ENCODE data around the gene LLGL2. TPM values are rescaled to one million over a fixed set of nuclear protein-coding genes. Genes with fewer than 3 reads are reported as not detected.

The LLGL2 gene
- total and polyA plus RNA-seq, 10 of the 15 experiments (the other 5 are each of a cell fraction or from before 2014, with no cell fraction given) = 0.21 to 9.9 (median 4.5) TPM

DNA sequence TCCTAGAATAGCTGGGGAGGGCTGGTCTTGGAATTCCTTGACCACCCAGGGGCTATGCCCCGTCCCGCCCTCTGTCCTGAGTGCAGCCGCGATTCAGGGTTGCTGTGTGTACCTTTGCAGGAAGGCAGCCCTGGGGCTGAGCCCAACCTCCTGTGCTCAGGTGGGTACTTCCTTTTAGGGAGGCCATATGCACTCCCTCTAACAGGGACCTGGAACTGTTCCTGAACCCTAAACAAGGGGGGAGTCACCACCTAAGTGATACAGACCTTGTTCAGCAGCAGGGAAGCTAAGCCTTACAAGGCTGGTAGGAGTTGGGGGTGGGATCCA is 24.6 kb downstream of the LLGL2 start:
- ATAC-seq (no peak), DNase-seq (ENCODE audit: low read depth, low spot score) (no peak), FAIRE-seq (no peak)
- Histone ChIP-seq H3K79me2 (ENCODE audit: control insufficient read depth, insufficient read depth, low read length) (no peaks in the 10 kb centered on the region), H3K27ac (ENCODE audit: control insufficient read depth, insufficient read depth) (no peak overlapping the region), H4K20me1 (ENCODE audit: control insufficient read depth, insufficient read depth) (no peaks in the 10 kb centered on the region), H3K9ac (ENCODE audit: control insufficient read depth, insufficient read depth, low read length) (no peak overlapping the region), H3K9me3 (replicated peaks; ENCODE audit: control insufficient read depth, insufficient read depth, low read length) (no peaks in the 10 kb centered on the region), H3K4me2 (ENCODE audit: control insufficient read depth, insufficient read depth) (no peak overlapping the region), H3K36me3 (ENCODE audit: control insufficient read depth in 2 of 2, insufficient read depth in 2 of 2, low read length in 1 of 2) (no peaks in the 10 kb centered on the region), H3K27me3 (replicated peaks in 1 of 2; ENCODE audit: control insufficient read depth in 2 of 2, insufficient read depth in 2 of 2, low read length in 1 of 2) (no peaks in the 10 kb centered on the region), H3K4me1 (ENCODE audit: control insufficient read depth, insufficient read depth, low read length) (no peaks in the 10 kb centered on the region), H2AFZ (ENCODE audit: control insufficient read depth, low read depth, low read length) (no peak overlapping the region), H3K4me3 (no peak overlapping the region)
- CTCF ChIA-PET = interaction anchor here (1.0 kb wide), 1 partner anchor 33 kb away, joined by 3 read pairs; the partner anchor contains the start of gene TSEN54
- BruUV-seq (replicated peaks) = no TSS peak
- SMC1A ChIA-PET (ENCODE audit: uncharacterized antibody, unreplicated experiment) = no interaction called here
- intact Hi-C loops (cut with micrococcal nuclease; ENCODE audit: unreplicated experiment) = no loop called here
- RAD21 ChIA-PET (ENCODE audit: unreplicated experiment) = interaction anchor here (1.1 kb wide), 1 partner anchor 8 kb away, joined by 4 read pairs; no protein-coding TSS in a partner anchor
- 93% methylated on average over 4 of the region's 4 CpGs for WGBS (ENCODE audit: insufficient coverage, insufficient replicate concordance, low lambda C conversion rate, missing lambda C conversion rate)
- in situ Hi-C loops (cut with MboI) = no loop called here
- POLR2A ChIA-PET = no interaction called here
- TF ChIP-seq, protein P1, sequence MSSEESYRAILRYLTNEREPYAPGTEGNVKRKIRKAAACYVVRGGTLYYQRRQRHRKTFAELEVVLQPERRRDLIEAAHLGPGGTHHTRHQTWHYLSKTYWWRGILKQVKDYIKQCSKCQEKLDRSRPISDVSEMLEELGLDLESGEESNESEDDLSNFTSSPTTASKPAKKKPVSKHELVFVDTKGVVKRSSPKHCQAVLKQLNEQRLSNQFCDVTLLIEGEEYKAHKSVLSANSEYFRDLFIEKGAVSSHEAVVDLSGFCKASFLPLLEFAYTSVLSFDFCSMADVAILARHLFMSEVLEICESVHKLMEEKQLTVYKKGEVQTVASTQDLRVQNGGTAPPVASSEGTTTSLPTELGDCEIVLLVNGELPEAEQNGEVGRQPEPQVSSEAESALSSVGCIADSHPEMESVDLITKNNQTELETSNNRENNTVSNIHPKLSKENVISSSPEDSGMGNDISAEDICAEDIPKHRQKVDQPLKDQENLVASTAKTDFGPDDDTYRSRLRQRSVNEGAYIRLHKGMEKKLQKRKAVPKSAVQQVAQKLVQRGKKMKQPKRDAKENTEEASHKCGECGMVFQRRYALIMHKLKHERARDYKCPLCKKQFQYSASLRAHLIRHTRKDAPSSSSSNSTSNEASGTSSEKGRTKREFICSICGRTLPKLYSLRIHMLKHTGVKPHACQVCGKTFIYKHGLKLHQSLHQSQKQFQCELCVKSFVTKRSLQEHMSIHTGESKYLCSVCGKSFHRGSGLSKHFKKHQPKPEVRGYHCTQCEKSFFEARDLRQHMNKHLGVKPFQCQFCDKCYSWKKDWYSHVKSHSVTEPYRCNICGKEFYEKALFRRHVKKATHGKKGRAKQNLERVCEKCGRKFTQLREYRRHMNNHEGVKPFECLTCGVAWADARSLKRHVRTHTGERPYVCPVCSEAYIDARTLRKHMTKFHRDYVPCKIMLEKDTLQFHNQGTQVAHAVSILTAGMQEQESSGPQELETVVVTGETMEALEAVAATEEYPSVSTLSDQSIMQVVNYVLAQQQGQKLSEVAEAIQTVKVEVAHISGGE (CRISPR knock-in tag; IDR thresholded peaks at IDR 0.05) = no peak
- TF ChIP-seq, protein P2, sequence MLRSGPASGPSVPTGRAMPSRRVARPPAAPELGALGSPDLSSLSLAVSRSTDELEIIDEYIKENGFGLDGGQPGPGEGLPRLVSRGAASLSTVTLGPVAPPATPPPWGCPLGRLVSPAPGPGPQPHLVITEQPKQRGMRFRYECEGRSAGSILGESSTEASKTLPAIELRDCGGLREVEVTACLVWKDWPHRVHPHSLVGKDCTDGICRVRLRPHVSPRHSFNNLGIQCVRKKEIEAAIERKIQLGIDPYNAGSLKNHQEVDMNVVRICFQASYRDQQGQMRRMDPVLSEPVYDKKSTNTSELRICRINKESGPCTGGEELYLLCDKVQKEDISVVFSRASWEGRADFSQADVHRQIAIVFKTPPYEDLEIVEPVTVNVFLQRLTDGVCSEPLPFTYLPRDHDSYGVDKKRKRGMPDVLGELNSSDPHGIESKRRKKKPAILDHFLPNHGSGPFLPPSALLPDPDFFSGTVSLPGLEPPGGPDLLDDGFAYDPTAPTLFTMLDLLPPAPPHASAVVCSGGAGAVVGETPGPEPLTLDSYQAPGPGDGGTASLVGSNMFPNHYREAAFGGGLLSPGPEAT (IDR thresholded peaks at IDR 0.05; ENCODE audit: low read depth) = no peak
- TF ChIP-seq PKNOX1 (IDR thresholded peaks at IDR 0.05) = no peak
- TF ChIP-seq, protein P3, sequence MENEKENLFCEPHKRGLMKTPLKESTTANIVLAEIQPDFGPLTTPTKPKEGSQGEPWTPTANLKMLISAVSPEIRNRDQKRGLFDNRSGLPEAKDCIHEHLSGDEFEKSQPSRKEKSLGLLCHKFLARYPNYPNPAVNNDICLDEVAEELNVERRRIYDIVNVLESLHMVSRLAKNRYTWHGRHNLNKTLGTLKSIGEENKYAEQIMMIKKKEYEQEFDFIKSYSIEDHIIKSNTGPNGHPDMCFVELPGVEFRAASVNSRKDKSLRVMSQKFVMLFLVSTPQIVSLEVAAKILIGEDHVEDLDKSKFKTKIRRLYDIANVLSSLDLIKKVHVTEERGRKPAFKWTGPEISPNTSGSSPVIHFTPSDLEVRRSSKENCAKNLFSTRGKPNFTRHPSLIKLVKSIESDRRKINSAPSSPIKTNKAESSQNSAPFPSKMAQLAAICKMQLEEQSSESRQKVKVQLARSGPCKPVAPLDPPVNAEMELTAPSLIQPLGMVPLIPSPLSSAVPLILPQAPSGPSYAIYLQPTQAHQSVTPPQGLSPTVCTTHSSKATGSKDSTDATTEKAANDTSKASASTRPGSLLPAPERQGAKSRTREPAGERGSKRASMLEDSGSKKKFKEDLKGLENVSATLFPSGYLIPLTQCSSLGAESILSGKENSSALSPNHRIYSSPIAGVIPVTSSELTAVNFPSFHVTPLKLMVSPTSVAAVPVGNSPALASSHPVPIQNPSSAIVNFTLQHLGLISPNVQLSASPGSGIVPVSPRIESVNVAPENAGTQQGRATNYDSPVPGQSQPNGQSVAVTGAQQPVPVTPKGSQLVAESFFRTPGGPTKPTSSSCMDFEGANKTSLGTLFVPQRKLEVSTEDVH (IDR thresholded peaks at IDR 0.05; ENCODE audit: low read depth, partially characterized antibody) = no peak
- TF ChIP-seq SPI1 (IDR thresholded peaks at IDR 0.05; ENCODE audit: borderline replicate concordance, insufficient read depth, low read depth, low read length) = no peak
- TF ChIP-seq GATAD2B (conservative IDR thresholded peaks at IDR 0.05; ENCODE audit: low read depth) = no peak
- TF ChIP-seq RUNX3 (IDR thresholded peaks at IDR 0.05; ENCODE audit: low read length) = no peak
- no peak for TF ChIP-seq RB1 (IDR thresholded peaks at IDR 0.05; ENCODE audit: borderline replicate concordance)
- TF ChIP-seq, protein P4, sequence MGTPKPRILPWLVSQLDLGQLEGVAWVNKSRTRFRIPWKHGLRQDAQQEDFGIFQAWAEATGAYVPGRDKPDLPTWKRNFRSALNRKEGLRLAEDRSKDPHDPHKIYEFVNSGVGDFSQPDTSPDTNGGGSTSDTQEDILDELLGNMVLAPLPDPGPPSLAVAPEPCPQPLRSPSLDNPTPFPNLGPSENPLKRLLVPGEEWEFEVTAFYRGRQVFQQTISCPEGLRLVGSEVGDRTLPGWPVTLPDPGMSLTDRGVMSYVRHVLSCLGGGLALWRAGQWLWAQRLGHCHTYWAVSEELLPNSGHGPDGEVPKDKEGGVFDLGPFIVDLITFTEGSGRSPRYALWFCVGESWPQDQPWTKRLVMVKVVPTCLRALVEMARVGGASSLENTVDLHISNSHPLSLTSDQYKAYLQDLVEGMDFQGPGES (IDR thresholded peaks at IDR 0.05) = no peak
- no peak for TF ChIP-seq RELA (IDR thresholded peaks at IDR 0.05; ENCODE audit: borderline replicate concordance, partially characterized antibody)
- no peak for TF ChIP-seq SMAD5 (IDR thresholded peaks at IDR 0.05; ENCODE audit: low read depth)
- TF ChIP-seq FOXM1 (IDR thresholded peaks at IDR 0.05; ENCODE audit: low read depth, low read length) = no peak
- TF ChIP-seq, protein P5, sequence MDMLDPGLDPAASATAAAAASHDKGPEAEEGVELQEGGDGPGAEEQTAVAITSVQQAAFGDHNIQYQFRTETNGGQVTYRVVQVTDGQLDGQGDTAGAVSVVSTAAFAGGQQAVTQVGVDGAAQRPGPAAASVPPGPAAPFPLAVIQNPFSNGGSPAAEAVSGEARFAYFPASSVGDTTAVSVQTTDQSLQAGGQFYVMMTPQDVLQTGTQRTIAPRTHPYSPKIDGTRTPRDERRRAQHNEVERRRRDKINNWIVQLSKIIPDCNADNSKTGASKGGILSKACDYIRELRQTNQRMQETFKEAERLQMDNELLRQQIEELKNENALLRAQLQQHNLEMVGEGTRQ (IDR thresholded peaks at IDR 0.05; ENCODE audit: borderline replicate concordance, low read depth, low read length) = no peak
